Loucy (cell line): ENCODE results near the gene CRYZL1.
A peak's percentile ranks its signal among the peaks of the same experiment; 100 is the strongest.
"Not testable (repeated sequence)": the region's sequence is repeated elsewhere in the genome, so short reads cannot be mapped to it uniquely, and the experiment has no call there.

Source experiments
- H2AFZ ChIP-seq: fragments of 200-600 bp; sonication (generic); 2 replicates; pipeline ENCODE4 v1.6.0; 2016; ENCODE audit warnings: antibody characterized with exemption, mild to moderate bottlenecking, low read length, moderate library complexity
- H3F3A ChIP-seq: fragments of 200-600 bp; 2 replicates; pipeline ENCODE4 v1.6.0; 2016; ENCODE audit warnings: antibody characterized with exemption, low read depth, mild to moderate bottlenecking
- H3K27me3 ChIP-seq: fragments of 200-600 bp; sonication (generic); 2 replicates; pipeline ENCODE4 v1.6.1; 2014; ENCODE audit warnings: low read length, mild to moderate bottlenecking; ENCODE audit not compliant: insufficient read depth, poor library complexity, severe bottlenecking
- H3K36me3 ChIP-seq: fragments of 200-600 bp; sonication (generic); 2 replicates; pipeline ENCODE4 v1.6.1; 2016; ENCODE audit warnings: low read length; ENCODE audit not compliant: insufficient read depth
- H3K4me1 ChIP-seq: fragments of 200-600 bp; sonication (generic); 2 replicates; pipeline ENCODE4 v1.5.1; 2014; ENCODE audit warnings: low read length, mild to moderate bottlenecking; ENCODE audit not compliant: insufficient read depth, poor library complexity, severe bottlenecking
- H3K4me2 ChIP-seq: fragments of 200-600 bp; sonication (generic); 2 replicates; pipeline ENCODE4 v1.6.0; 2014; ENCODE audit warnings: antibody characterized with exemption, low read length, low read depth, mild to moderate bottlenecking; ENCODE audit not compliant: poor library complexity, severe bottlenecking
- H3K4me3 ChIP-seq: fragments of 200-600 bp; sonication (generic); 2 replicates; pipeline ENCODE4 v1.5.1; 2014; ENCODE audit warnings: low read length, mild to moderate bottlenecking, mixed read lengths; ENCODE audit not compliant: poor library complexity, severe bottlenecking
- H3K79me2 ChIP-seq: fragments of 200-600 bp; sonication (generic); 2 replicates; pipeline ENCODE4 v1.6.1; 2014; ENCODE audit warnings: low read length; ENCODE audit not compliant: insufficient read depth
- H3K9ac ChIP-seq: fragments of 200-600 bp; sonication (generic); 2 replicates; pipeline ENCODE4 v1.6.0; 2014; ENCODE audit warnings: mild to moderate bottlenecking, low read depth, low read length, moderate library complexity; ENCODE audit not compliant: poor library complexity, severe bottlenecking
- H3K9me2 ChIP-seq: fragments of 200-600 bp; sonication (generic); replicated peaks from 2 replicates; pipeline ENCODE4 v1.6.1; 2016; ENCODE audit warnings: low read depth, low read length, mixed read lengths
- H3K9me3 ChIP-seq: fragments of 200-600 bp; sonication (generic); 2 replicates; pipeline ENCODE4 v1.6.1; 2014; ENCODE audit warnings: mild to moderate bottlenecking, antibody characterized with exemption, low read length, low read depth; ENCODE audit not compliant: insufficient read depth
- H4K20me1 ChIP-seq: fragments of 200-600 bp; sonication (generic); 2 replicates; pipeline ENCODE4 v1.6.0; 2014; ENCODE audit warnings: antibody characterized with exemption, low read length, mild to moderate bottlenecking; ENCODE audit not compliant: insufficient read depth, poor library complexity, severe bottlenecking
- EZH2phosphoT487 ChIP-seq: fragments of 200-600 bp; IDR thresholded peaks from 2 replicates; pipeline ENCODE4 v1.6.1; 2018; ENCODE audit warnings: antibody characterized with exemption, mild to moderate bottlenecking, moderate library complexity, borderline replicate concordance
- TF ChIP-seq, protein P1 (sequence below): fragments of 200-600 bp; sonication (generic); conservative IDR thresholded peaks from 2 replicates; pipeline ENCODE4 v1.5.1; 2014; ENCODE audit warnings: mild to moderate bottlenecking, antibody characterized with exemption, low read length

CRYZL1 gene

DNA sequence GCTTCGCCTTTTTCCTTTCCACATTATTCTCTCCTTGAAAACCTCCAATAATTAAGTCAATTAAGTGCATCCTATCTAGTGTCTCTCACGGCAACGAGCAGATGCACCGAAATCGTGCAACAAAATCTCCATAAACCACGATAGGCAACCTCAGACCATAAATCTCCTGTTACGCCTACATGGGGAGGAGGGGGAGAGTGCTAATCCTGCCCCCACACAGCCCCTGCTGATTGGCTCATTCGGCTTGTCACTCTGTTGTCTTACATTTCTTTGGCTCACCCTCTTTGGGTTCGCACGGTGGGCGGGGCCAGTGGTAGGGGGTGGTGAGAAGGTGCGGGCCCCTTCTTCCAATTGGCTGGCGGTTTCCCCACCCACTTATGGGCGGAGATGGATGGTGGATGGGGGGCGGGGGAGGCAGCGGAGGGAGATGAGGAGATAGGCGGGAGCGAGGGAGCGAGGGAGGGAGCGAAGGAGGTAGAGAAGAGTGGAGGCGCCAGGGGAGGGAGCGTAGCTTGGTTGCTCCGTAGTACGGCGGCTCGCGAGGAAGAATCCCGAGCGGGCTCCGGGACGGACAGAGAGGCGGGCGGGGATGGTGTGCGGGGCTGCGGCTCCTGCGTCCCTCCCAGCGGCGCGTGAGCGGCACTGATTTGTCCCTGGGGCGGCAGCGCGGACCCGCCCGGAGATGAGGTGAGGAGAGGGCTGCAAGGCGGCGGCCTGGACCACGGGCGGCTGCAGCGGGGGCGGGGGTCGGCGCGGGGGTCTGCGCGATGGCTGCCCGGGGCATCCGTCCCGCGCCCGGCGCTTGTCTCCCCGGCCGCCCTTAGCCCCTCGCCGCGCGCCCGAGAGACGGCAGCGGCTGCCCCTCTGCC lies 720 bp upstream of the CRYZL1 start, which contains the start of gene ITSN1:
TSS of gene ITSN1 (plus strand) at position 475 of the 869 bp plus-strand sequence. CDS start 76,328 bp downstream, outside the sequence.
- peak within 1 kb of the TSS; percentile 75 for H3K4me3 ChIP-seq
- TF ChIP-seq EZH2phosphoT487: no peak
- TF ChIP-seq, protein P1, sequence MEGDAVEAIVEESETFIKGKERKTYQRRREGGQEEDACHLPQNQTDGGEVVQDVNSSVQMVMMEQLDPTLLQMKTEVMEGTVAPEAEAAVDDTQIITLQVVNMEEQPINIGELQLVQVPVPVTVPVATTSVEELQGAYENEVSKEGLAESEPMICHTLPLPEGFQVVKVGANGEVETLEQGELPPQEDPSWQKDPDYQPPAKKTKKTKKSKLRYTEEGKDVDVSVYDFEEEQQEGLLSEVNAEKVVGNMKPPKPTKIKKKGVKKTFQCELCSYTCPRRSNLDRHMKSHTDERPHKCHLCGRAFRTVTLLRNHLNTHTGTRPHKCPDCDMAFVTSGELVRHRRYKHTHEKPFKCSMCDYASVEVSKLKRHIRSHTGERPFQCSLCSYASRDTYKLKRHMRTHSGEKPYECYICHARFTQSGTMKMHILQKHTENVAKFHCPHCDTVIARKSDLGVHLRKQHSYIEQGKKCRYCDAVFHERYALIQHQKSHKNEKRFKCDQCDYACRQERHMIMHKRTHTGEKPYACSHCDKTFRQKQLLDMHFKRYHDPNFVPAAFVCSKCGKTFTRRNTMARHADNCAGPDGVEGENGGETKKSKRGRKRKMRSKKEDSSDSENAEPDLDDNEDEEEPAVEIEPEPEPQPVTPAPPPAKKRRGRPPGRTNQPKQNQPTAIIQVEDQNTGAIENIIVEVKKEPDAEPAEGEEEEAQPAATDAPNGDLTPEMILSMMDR: no peak
- no peaks in the 10 kb centered on the region for H3K9me2 ChIP-seq
- H3K4me2 ChIP-seq: peak within 1 kb of the TSS; percentile 86
- H3K79me2 ChIP-seq: peaks cover 63% of the 10 kb centered on the region
- H2AFZ ChIP-seq: peak within 1 kb of the TSS; percentile 82
- peak within 1 kb of the TSS; percentile 76 for H3K9ac ChIP-seq
- no peaks in the 10 kb centered on the region for H3F3A ChIP-seq
- peaks cover 14% of the 10 kb centered on the region for H4K20me1 ChIP-seq
- H3K9me3 ChIP-seq: no peaks in the 10 kb centered on the region
- H3K4me1 ChIP-seq: peaks cover 31% of the 10 kb centered on the region
- no peaks in the 10 kb centered on the region for H3K27me3 ChIP-seq
- H3K36me3 ChIP-seq: no peaks in the 10 kb centered on the region

DNA sequence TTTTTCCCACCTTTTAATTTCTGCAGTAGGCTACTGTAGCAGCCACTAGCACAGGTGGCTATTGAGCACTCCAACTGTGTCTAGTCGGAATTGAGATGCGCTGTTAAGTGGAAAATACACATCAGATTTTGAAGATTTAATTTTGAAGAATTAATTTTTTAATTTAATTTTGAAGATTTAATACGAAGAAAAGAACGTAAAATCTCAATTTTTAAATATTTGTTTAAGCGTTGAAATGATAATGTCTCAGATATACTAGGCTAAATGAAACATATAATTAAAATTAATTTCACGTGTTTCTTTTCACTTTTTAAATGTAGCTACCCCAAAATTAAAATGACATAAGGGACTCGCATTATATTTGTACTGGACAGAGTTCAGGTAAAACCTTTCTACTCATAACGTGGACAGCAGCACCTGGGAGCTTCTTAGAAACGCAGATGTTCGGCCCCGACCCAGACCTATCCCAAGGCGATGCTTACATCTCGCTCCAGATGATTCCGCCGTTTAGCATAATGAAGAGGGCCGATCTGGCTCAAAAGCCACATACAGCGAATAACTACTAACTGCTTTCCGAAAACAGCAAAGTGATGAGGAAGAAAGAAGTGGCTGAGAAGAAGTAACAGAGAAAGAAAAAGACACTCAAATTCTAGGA lies 717 bp downstream of the CRYZL1 start:
- TF ChIP-seq, protein P1: no peak
- peaks cover 67% of the 10 kb centered on the region for H3K79me2 ChIP-seq
- H3K9ac ChIP-seq: peak overlapping the region; percentile 76

DNA sequence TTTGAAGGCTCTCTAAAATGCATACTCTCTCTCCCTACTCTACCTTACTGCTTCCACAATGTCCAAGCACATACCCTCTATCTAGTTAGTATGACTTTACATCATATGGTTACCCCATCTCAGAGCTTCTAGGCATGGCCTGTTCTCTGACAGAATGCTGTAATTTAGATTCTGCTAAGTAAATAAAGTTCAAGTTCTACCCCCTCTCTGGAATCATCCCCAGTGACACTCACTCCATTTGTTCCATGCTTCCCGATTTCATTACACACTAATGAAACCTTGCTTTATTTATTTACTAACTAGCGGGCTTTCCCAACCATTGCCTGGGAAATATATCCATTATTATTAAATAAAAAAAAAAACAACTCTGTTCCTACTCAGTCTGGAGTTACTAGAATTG lies 7.3 kb downstream of the CRYZL1 start:
- H3K36me3 ChIP-seq: peaks cover 16% of the 10 kb centered on the region; the same call in 1 of the 2 replicates
- H3K4me1 ChIP-seq: peaks cover 12% of the 10 kb centered on the region
- no peak overlapping the region for H3K4me2 ChIP-seq
- H3K9ac ChIP-seq: no peak overlapping the region
- H3K79me2 ChIP-seq: peaks cover 26% of the 10 kb centered on the region
- no peak overlapping the region for H3K4me3 ChIP-seq
- no peak overlapping the region for H2AFZ ChIP-seq
- TF ChIP-seq EZH2phosphoT487: no peak
- TF ChIP-seq, protein P1: no peak
- no peaks in the 10 kb centered on the region for H3K9me3 ChIP-seq
- peaks cover under 1% of the 10 kb centered on the region for H4K20me1 ChIP-seq
- no peaks in the 10 kb centered on the region for H3F3A ChIP-seq
- no peaks in the 10 kb centered on the region for H3K9me2 ChIP-seq
- H3K27me3 ChIP-seq: no peaks in the 10 kb centered on the region

More for the DNA sequence above, 717 bp downstream of the CRYZL1 start:
- Histone ChIP-seq H3K4me3 (peak overlapping the region; percentile 75), H3K9me3 (no peaks in the 10 kb centered on the region), H3K36me3 (no peaks in the 10 kb centered on the region), H3K4me2 (peak overlapping the region; percentile 69), H3K27me3 (no peaks in the 10 kb centered on the region), H2AFZ (peak overlapping the region; percentile 71), H3K4me1 (peaks cover 36% of the 10 kb centered on the region), H4K20me1 (peaks cover 14% of the 10 kb centered on the region), H3F3A (no peaks in the 10 kb centered on the region), H3K9me2 (no peaks in the 10 kb centered on the region)

DNA sequence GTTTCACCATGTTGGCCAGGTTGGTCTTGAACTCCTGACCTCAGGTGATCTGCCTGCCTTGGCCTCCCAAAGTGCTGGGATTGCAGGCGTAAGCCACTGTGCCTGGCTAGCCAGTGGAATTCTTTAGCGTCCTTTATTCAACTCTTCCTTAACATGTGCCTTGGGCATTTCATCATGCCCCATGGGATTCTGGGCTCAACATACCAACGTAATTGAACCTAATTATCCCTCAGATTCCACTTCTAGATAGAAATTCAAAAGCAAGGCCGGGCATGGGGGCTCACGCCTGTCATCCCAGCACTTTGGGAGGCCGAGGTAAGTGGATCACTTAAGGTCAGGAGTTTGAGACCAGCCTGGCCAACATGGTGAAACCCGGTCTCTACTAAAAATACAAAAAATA lies 15.4 kb downstream of the CRYZL1 start:
- not testable (repeated sequence) for H4K20me1 ChIP-seq, H3K9me2 ChIP-seq, H3K27me3 ChIP-seq, H3K9me3 ChIP-seq, H3K4me1 ChIP-seq, H3K4me2 ChIP-seq, H3K4me3 ChIP-seq, H2AFZ ChIP-seq, H3K79me2 ChIP-seq, H3K9ac ChIP-seq, H3F3A ChIP-seq
- peaks cover 38% of the 10 kb centered on the region; the same call in 1 of the 2 replicates for H3K36me3 ChIP-seq
